Measurements from ENCODE around the gene PHYKPL.
A peak's percentile ranks its signal among the peaks of the same experiment; 100 is the strongest.

PHYKPL gene

GRCh38 chr5:178211095-178212048 is 21.2 kb downstream of the PHYKPL start:
- DNase-seq (ENCODE audit: extremely low spot score, insufficient read length, low read depth) (no peak), FAIRE-seq (no peak)

- no peak for DNase-seq (ENCODE audit: extremely low spot score, insufficient read length, low read depth)
- no peak for FAIRE-seq
Observed at GRCh38 chr5:178210686-178211085, 21.9 kb downstream of the PHYKPL start.

- no peak for FAIRE-seq
Observed at GRCh38 chr5:178210073-178210535, 22.5 kb downstream of the PHYKPL start.

GRCh38 chr5:178209334-178210072 is 23.1 kb downstream of the PHYKPL start:
- DNase-seq (ENCODE audit: extremely low spot score, insufficient read length, low read depth) (no peak), FAIRE-seq (no peak)

More at GRCh38 chr5:178210073-178210535, 22.5 kb downstream of the PHYKPL start:
- no peak for DNase-seq (ENCODE audit: extremely low spot score, insufficient read length, low read depth)

GRCh38 chr5:178208540-178209227 is 23.9 kb downstream of the PHYKPL start:
- no peak for FAIRE-seq
- DNase-seq (ENCODE audit: extremely low spot score, insufficient read length, low read depth): no peak

GRCh38 chr5:178207917-178208280 is 24.7 kb downstream of the PHYKPL start:
- DNase-seq (ENCODE audit: extremely low spot score, insufficient read length, low read depth) (no peak), FAIRE-seq (no peak)

GRCh38 chr5:178207183-178207916 is 25.3 kb downstream of the PHYKPL start:
- FAIRE-seq (no peak), DNase-seq (ENCODE audit: extremely low spot score, insufficient read length, low read depth) (no peak)

GRCh38 chr5:178206166-178207101 is 26.2 kb downstream of the PHYKPL start:
- FAIRE-seq (no peak), DNase-seq (ENCODE audit: extremely low spot score, insufficient read length, low read depth) (no peak)

- DNase-seq (ENCODE audit: extremely low spot score, insufficient read length, low read depth) (no peak), FAIRE-seq (no peak)
Observed at GRCh38 chr5:178205749-178206047, 26.9 kb downstream of the PHYKPL start.

- FAIRE-seq (peak; percentile 71), DNase-seq (ENCODE audit: extremely low spot score, insufficient read length, low read depth) (peak; percentile 79)
Observed at GRCh38 chr5:178204935-178205748, 27.5 kb downstream of the PHYKPL start.

GRCh38 chr5:178204182-178204934 is 28.2 kb downstream of the PHYKPL start, which contains the start of gene HNRNPAB:
HNRNPAB (plus strand) TSS chr5:178204533; CDS start chr5:178204838, 305 bp downstream.
- peak; percentile 97 for DNase-seq (ENCODE audit: extremely low spot score, insufficient read length, low read depth)
- FAIRE-seq: peak; percentile 92

- FAIRE-seq (no peak), DNase-seq (ENCODE audit: extremely low spot score, insufficient read length, low read depth) (no peak)
Observed at GRCh38 chr5:178203670-178204181, 28.9 kb downstream of the PHYKPL start.

- DNase-seq (ENCODE audit: extremely low spot score, insufficient read length, low read depth) (no peak), FAIRE-seq (no peak)
Observed at GRCh38 chr5:178202541-178202940, 30.1 kb downstream of the PHYKPL start.

GRCh38 chr5:178201927-178202235 is 30.7 kb downstream of the PHYKPL start:
- FAIRE-seq (no peak), DNase-seq (ENCODE audit: extremely low spot score, insufficient read length, low read depth) (no peak)

GRCh38 chr5:178201221-178201926 is 31.2 kb downstream of the PHYKPL start:
- DNase-seq (ENCODE audit: extremely low spot score, insufficient read length, low read depth) (no peak), FAIRE-seq (no peak)

GRCh38 chr5:178199581-178200434 is 32.8 kb downstream of the PHYKPL start:
- no peak for FAIRE-seq
- DNase-seq (ENCODE audit: extremely low spot score, insufficient read length, low read depth): no peak

All from GM18507 (cell line).